Retina (tissue), 1 donor: ENCODE measurements around the gene CNNM1.

Source experiments
- DNase-seq: peaks from one replicate; pipeline ENCODE4 v3.0.0-alpha.2; 2016

CNNM1 gene

DNA sequence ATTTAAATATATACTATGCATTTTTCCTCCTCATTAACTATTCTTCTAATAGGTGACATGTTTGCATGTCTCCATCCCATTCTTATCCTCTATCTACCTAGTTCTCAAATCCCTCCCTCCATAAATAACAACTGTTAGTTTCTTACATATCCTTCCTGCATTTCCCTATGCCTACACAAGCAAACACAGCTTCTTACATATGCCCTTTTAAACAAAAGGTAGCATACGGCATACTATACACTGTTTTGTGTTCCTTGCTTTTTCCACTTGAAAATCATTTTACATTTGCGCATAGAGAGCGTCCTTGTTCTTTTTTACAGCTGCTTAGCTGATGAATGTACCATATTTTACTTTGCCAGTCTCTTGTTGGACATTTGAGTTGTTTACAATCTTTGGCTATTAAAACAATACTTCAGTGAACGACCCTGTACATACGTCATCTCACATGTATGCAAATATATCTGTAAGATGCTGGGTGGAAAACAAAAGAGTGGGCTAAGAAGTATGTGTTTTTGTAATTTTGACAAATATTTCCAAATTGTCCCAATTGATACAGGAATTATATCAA lies 93.5 kb downstream of the CNNM1 start:
- DNase-seq = no peak

- no peak for DNase-seq
Observed at GRCh38 chr10:99424656-99425055, 95.5 kb downstream of the CNNM1 start.

DNA sequence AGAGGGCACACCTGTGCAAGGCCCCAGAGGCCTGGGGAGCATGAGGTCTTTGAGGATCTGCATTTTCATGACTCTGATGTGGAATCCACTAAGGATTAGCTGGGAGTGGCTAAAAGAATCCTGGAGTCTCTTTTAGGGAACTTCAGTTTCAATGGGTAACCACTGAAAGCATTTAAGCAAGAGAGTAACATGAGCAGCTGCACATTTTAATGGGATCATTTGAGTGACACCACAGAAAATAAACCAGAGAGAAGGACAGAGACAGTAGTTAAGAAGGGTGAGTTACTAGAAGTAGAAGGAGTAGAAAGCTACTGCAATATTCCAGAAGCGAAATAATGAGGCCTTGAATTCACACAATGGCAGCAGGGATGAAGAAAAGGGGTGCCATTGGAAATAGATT lies 96.0 kb downstream of the CNNM1 start:
- no peak for DNase-seq

- no peak for DNase-seq
Observed at GRCh38 chr10:99426689-99427088, 97.5 kb downstream of the CNNM1 start.

DNA sequence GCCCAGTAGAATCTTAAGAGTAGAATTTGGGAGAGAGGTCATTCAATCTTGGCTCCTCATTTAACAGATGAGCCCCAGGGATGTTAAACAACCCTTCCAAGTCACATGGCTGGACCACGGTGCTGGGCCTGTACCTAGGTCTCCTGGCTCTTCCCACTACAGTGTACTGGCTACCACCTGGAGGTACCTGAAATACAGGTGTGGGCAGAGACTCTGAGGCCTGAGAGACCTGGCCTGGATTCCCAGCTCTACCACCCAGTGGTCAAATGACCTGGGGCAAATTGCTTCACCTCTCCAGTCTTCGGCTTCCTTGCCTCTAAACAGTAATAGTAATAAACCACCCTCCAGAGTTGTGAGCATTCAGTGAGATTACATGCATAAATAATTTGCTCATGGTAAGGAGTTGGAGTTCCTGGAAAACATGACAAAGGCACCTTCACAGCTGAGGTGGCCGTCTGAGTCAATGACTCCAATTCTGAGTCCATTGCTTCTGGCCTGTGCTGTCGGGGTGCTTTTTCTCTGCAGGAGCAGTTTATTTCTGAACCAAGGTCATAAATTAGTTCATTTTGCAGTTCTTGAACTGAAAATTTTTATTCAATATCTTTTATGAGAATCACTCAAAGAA lies 98.5 kb downstream of the CNNM1 start:
- no peak for DNase-seq

- DNase-seq = no peak
Observed at GRCh38 chr10:99429517-99430095, 100.5 kb downstream of the CNNM1 start.

GRCh38 chr10:99430116-99430450 lies 100.9 kb downstream of the CNNM1 start:
- no peak for DNase-seq

DNA sequence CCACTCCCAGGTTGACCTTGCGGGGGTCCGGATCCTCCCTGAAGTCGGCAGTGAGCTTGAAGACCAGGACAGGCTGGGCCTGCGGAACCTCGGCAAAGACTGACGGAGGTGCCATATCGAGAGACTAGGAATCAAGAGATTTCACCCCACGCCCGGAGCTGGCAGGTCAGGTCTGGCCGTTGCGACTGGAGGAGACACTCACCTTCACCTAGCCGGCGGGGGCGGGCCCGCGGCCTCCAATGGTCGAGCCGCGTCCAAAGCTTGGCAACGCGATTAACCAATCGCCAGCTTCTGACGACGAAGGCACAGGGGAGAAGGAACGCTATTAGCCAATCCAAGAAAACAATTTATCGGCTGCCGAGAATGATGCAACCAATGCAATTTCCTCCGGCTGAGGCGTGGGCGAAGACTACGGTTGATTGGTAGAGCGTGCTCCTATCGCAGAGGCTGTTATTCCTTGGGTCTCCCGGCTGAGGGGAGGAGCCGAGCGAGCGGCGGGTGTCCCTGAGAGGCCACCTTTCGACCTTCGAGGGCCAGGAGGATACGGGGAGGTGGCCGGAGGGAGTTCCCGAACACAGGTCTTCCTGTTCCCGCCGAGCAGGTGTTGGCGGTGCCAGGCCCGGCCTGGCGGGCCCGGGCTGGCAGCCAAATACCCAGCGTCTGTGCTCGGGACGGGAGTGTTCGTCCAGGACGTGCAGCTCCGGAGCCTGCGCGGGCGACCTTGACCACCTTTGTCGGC lies 101.5 kb downstream of the CNNM1 start, which contains the start of gene GOT1:
Gene GOT1, minus strand, starts transcription at position 174 of the 739 bp plus-strand sequence. Its CDS starts 59 bp downstream, at position 115.
- peak; percentile 96 for DNase-seq

GRCh38 chr10:99431190-99431760 lies 102.1 kb downstream of the CNNM1 start:
- DNase-seq = no peak

DNA sequence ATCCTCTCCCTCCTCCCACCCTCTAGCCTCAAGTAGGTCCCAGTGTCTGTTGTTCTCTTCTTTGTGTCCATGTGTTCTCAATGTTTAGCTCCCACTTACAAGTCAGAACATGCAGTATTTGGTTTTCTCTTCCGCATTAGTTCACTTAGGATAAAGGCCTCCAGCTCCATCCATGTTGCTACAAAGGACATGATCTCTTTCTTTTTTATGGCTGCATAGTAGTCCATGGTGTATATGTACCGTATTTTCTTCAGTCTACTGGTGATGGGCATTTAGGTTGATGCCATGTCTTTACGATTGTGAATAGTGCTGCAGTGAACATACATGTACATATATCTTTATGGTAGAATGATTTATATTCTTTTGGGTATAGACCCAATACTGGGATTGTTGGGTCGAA lies 102.9 kb downstream of the CNNM1 start:
- DNase-seq = no peak

DNA sequence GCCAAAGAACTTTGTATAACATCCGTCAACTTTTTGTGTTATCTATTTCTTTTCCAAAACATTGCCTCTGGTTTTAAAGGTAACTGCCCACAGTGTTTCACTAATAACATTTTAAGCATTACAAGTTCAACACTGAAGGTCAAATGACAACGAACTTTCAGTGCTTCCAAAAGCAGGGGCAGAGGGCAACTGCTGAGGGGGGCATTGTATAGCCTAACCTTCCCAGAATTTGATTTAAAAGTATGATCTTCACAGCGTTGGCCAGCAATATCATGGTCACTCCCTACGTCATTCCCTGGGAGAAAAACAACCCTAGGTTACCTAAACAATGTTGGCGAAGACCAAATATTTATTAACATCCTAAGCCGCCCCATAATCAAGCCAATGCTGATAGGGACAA lies 103.7 kb downstream of the CNNM1 start:
- no peak for DNase-seq

DNA sequence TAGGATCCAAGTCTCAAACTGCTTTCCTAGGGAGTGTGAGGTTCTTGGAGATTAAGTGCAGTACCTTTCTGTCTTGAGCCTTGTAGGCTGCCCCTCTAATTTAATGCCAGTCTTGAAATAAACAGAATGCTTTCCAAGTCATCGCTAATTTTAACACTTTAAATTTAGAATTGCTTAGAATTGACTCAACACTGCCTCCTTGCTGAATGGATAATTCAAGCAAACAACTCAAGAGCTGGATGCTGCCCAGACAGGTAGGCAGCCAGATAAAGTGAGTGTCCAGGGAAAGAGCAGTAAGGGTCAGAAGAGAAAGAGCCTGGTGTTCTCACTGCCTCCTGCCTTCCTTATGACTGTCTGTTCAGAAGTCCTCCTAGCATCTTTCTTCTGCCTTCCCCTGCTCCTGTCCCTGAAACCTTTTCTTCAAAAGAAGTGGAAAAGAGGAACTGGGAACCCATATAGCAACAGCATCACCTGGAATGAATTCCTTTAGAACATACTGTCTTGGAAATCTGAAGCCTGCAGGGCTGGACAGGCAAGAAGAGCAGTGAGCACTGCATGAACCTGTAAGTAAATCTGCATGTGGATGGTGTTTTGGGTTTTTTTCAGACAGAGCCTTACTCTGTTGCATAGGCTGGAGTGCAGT lies 104.3 kb downstream of the CNNM1 start:
- DNase-seq = no peak

- DNase-seq = peak; percentile 32
Observed at GRCh38 chr10:99435986-99436638, 107.0 kb downstream of the CNNM1 start.

- no peak for DNase-seq
Observed at GRCh38 chr10:99438890-99439289, 109.7 kb downstream of the CNNM1 start.

DNA sequence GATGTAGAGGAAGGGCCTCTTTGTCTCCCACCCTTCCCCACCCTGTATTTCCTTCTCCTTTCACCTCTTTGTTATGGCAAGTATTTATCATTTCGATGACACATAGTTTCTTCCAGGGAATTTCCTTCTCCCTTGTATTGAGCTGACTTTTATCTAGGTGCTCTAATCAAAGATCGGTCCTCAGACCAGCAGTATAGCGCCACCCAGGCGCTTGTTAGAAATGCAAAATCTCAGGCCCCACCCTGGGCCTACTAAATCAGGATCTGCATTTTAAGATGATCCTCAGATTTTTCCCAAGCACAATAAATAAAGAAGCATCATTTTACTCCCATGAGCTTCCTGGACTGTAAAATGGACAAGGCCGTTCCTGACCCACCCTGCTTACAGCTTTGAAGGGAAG lies 113.2 kb downstream of the CNNM1 start:
- DNase-seq = no peak

DNA sequence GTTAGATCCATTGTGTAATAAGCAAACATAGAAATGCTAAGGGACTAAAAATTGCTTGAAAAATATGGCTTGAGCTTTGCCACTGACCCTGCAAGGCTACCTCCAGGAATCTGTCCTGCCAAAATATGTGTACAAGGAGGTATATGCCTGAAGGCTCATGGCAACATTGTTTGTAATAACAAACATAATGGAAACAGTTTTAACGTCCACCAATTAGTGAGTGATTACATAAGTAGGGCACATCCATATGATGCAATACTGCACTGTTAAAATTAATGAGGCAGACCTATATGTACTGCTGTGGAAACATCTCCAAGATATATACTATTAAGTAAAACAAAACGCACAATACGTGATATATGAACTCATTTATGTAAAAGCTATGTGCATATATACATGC lies 114.3 kb downstream of the CNNM1 start:
- DNase-seq = no peak
